MCF 10A (cell line): ENCODE results near the gene ETS2. TPM values are rescaled to one million over a fixed set of nuclear protein-coding genes. Genes with fewer than 3 reads are reported as not detected.
A peak's percentile ranks its signal among the peaks of the same experiment; 100 is the strongest.

Source experiments
- BruUV-seq: library from RNA; stranded (reverse); fragments of 400-500 nt; replicated peaks from 2 replicates; lab custom pipeline; 2021; lab: Mats Ljungman, UMichigan
- CTCF ChIA-PET: fragments of 300-600 bp; sonication (Branson Sonifier 250); formaldehyde crosslinking; extraction: SDS; loops from one replicate; lab custom pipeline; 2021; ENCODE audit warnings: antibody characterized with exemption, inconsistent platforms; lab: Yijun Ruan, JAX
- POLR2A ChIA-PET: fragments of 300-600, 350-650 bp; sonication (Branson Sonifier 250); formaldehyde crosslinking; extraction: SDS; loops from one replicate; lab custom pipeline; 2020; ENCODE audit warnings: antibody characterized with exemption, inconsistent platforms; lab: Yijun Ruan, JAX
- DNase-seq: peaks from one replicate; pipeline ENCODE4 v3.0.0-alpha.2; 2018; ENCODE audit not compliant: unreplicated experiment
- H3K27ac Mint-ChIP-seq: one replicate; pipeline ENCODE4 v1.8.0; 2022; ENCODE audit warnings: mild to moderate bottlenecking, low read depth, mixed read lengths; ENCODE audit not compliant: unreplicated experiment
- H3K27me3 Mint-ChIP-seq: one replicate; pipeline ENCODE4 v1.8.0; 2022; ENCODE audit warnings: mixed read lengths; ENCODE audit not compliant: insufficient read depth, unreplicated experiment
- H3K36me3 Mint-ChIP-seq: one replicate; pipeline ENCODE4 v1.8.0; 2022; ENCODE audit warnings: mild to moderate bottlenecking, moderate library complexity, mixed read lengths; ENCODE audit not compliant: insufficient read depth, unreplicated experiment
- H3K4me1 Mint-ChIP-seq: one replicate; pipeline ENCODE4 v1.8.0; 2022; ENCODE audit warnings: mixed read lengths; ENCODE audit not compliant: insufficient read depth, unreplicated experiment
- H3K4me3 Mint-ChIP-seq: one replicate; pipeline ENCODE4 v1.8.0; 2022; ENCODE audit warnings: mild to moderate bottlenecking, moderate library complexity, mixed read lengths; ENCODE audit not compliant: unreplicated experiment
- H3K9me3 Mint-ChIP-seq: one replicate; pipeline ENCODE4 v1.8.0; 2022; ENCODE audit warnings: mixed read lengths; ENCODE audit not compliant: unreplicated experiment
- intact Hi-C: fragments of 100-400 bp; cut with micrococcal nuclease; formaldehyde crosslinking; loops from 2 replicates; pipeline ENCODE4 v1.14.1; 2022
- total RNA-seq: library from RNA; stranded (reverse); gene quantifications from 2 replicates; pipeline ENCODE4 v1.2.3, GENCODE V29; 2022
- TF ChIP-seq, protein P1 (sequence below): fragments of 200-600 bp; IDR thresholded peaks from one replicate; pipeline ENCODE4 v1.8.0; 2022; ENCODE audit warnings: antibody characterized with exemption, mild to moderate bottlenecking; ENCODE audit not compliant: unreplicated experiment

Gene ETS2
- total RNA-seq, 1 experiment from 2014 or later = 109 TPM

DNA sequence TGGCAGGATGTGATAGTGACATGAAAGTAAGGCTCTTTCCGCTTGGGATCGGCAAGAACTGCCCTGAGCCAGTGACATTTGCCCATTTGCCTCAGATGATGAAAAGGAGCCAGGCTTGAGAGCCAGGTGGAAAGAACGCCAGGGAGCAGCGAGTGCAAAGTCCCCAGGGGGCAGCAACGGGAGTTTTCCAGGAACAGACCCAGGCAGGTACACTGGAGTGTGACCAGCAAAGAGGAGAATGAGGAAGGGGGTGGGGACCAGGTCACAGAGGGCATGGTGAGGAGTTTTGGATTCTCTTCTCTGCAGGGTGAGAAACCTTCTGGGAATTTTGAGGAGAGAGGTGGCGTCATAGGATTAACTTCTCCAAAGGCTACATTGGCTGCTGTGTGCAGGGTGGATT, 10.8 kb upstream of the ETS2 start:
- intact Hi-C loops = no loop called here
- H3K36me3 Mint-ChIP-seq = no peaks in the 10 kb centered on the region
- CTCF ChIA-PET = interaction anchor here (0.9 kb wide), 1 partner anchor 64 kb away, joined by 3 read pairs; no protein-coding TSS in a partner anchor

DNA sequence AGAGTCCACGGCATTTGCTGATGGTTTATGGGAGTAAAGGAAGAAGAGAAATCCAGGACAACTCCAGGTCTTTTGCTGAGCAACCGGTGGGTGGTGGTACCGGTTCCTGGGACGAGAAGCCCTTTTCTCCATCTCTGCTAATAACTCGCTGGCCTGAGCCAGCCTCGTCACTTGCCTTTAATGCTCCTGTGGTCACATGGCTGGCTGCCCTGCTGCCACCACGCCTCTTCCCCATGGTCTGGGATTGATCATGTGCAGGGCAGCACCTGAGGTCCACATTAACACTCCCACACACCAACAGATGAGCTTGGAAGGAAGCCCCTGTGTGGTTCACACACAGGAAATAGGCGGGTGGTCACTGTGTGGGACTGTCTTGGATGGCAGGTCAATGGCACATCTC, 10.3 kb upstream of the ETS2 start:
- ChIA-PET CTCF (interaction anchor here (0.6 to 0.9 kb wide), 2 partner anchors 64 to 411 kb away, joined by 3 to 4 read pairs; no protein-coding TSS in a partner anchor), POLR2A (interaction anchor here (0.6 to 0.7 kb wide), 3 partner anchors 8 to 315 kb away, joined by 3 to 4 read pairs (median 3); no protein-coding TSS in a partner anchor)
- Mint-ChIP-seq H3K4me3 (no peak overlapping the region), H3K27me3 (no peaks in the 10 kb centered on the region), H3K27ac (no peak overlapping the region), H3K9me3 (no peaks in the 10 kb centered on the region), H3K36me3 (no peaks in the 10 kb centered on the region), H3K4me1 (peaks cover 28% of the 10 kb centered on the region)
- no peak for DNase-seq
- no TSS peak for BruUV-seq
- intact Hi-C loops = no loop called here
- TF ChIP-seq, protein P1, sequence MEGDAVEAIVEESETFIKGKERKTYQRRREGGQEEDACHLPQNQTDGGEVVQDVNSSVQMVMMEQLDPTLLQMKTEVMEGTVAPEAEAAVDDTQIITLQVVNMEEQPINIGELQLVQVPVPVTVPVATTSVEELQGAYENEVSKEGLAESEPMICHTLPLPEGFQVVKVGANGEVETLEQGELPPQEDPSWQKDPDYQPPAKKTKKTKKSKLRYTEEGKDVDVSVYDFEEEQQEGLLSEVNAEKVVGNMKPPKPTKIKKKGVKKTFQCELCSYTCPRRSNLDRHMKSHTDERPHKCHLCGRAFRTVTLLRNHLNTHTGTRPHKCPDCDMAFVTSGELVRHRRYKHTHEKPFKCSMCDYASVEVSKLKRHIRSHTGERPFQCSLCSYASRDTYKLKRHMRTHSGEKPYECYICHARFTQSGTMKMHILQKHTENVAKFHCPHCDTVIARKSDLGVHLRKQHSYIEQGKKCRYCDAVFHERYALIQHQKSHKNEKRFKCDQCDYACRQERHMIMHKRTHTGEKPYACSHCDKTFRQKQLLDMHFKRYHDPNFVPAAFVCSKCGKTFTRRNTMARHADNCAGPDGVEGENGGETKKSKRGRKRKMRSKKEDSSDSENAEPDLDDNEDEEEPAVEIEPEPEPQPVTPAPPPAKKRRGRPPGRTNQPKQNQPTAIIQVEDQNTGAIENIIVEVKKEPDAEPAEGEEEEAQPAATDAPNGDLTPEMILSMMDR = no peak

More for the DNA sequence above, 10.8 kb upstream of the ETS2 start:
- Mint-ChIP-seq H3K27me3 (no peaks in the 10 kb centered on the region), H3K9me3 (no peaks in the 10 kb centered on the region), H3K27ac (no peak overlapping the region), H3K4me3 (no peak overlapping the region), H3K4me1 (peaks cover 28% of the 10 kb centered on the region)
- peak; percentile 79 for DNase-seq
- POLR2A ChIA-PET = interaction anchor here (0.7 kb wide), 1 partner anchor 315 kb away, joined by 3 read pairs; no protein-coding TSS in a partner anchor
- no TSS peak for BruUV-seq
- TF ChIP-seq, protein P1 = no peak

DNA sequence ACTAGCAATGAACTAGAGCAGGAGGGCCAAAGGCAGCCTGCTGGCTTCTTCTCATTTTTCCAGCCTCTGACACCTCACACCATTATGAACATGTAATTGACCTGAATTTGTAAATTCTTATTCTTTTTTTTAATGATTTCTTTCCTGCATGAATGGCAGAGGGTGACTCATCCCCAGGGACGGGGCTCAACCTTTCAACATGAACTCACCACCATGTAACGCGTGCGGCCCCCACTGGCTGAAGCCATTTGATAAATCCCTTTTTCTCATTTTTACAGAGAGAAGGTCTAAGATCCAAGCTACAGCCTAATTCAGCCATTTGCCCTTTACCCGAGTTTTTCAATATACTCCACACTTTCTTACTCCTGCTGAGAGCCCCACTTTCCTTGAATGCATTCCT, 9.3 kb upstream of the ETS2 start:
- TF ChIP-seq, protein P1 = peak; percentile 29
- ChIA-PET CTCF (interaction anchor here (0.7 kb wide), 1 partner anchor 9 kb away, joined by 3 read pairs; no protein-coding TSS in a partner anchor), POLR2A (interaction anchor here (0.6 to 2.6 kb wide), 9 partner anchors 8 to 869 kb away, joined by 3 to 32 read pairs (median 4); partner anchors contain the start of gene ETS2)
- Mint-ChIP-seq H3K4me1 (peaks cover 36% of the 10 kb centered on the region), H3K36me3 (no peaks in the 10 kb centered on the region), H3K27ac (no peak overlapping the region), H3K27me3 (no peaks in the 10 kb centered on the region), H3K4me3 (no peak overlapping the region), H3K9me3 (no peaks in the 10 kb centered on the region)
- peak; percentile 78 for DNase-seq
- intact Hi-C loops = loop anchor here (2.0 kb wide), 1 partner anchor 62 kb away; no protein-coding TSS in a partner anchor
- BruUV-seq = no TSS peak

DNA sequence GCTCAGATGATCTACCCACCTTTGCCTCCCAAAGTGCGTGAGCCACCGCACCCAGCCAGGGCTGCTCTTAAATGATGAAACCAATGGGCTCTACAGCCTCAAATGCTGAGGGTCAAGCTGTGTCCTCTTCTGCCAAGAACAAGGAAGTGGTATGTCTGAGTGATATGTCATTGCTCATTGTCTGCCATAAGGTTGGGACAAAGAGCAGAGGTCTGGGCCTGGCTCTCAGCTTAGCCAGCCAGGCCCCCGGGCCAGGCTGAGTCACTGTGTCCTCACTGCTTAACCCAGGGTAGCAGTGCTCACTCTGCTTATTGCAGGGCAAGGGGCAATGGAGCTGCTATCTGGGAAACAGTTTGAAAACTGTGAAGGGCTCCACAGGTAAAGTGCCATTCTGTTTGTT, 8.3 kb upstream of the ETS2 start:
- Mint-ChIP-seq H3K9me3 (no peaks in the 10 kb centered on the region), H3K4me3 (no peak overlapping the region), H3K4me1 (peaks cover 36% of the 10 kb centered on the region), H3K27ac (peak overlapping the region; percentile 85), H3K36me3 (no peaks in the 10 kb centered on the region), H3K27me3 (no peaks in the 10 kb centered on the region)
- CTCF ChIA-PET = interaction anchor here (0.6 kb wide), 2 partner anchors 30 to 344 kb away, joined by 3 to 4 read pairs; no protein-coding TSS in a partner anchor
- peak; percentile 77 for DNase-seq
- no TSS peak for BruUV-seq
- intact Hi-C loops = loop anchor here (2.0 kb wide), 1 partner anchor 63 kb away; no protein-coding TSS in a partner anchor
- POLR2A ChIA-PET = interaction anchor here (0.6 to 2.6 kb wide), 9 partner anchors 8 to 160 kb away, joined by 3 to 32 read pairs (median 5); partner anchors contain the start of gene ETS2
- TF ChIP-seq, protein P1 = no peak
